ENCODE measurements around the gene STK11IP. TPM values are rescaled to one million over a fixed set of nuclear protein-coding genes. Genes with fewer than 3 reads are reported as not detected.

The STK11IP gene
- total and polyA plus RNA-seq, 2 donors: 27.8 to 68.7 TPM

GRCh38 chr2:219619235-219619634 is 21.6 kb downstream of the STK11IP start:
- Histone ChIP-seq H3K36me3 (ENCODE audit: control insufficient read depth in 2 of 2, insufficient read depth in 2 of 2, low read length in 1 of 2) (peaks cover 19 to 20% of the 10 kb centered on the region in 2 donors), H3K9me3 (ENCODE audit: control insufficient read depth in 2 of 2, insufficient read depth in 1 of 2, low read length in 1 of 2) (no peaks in the 10 kb centered on the region), H3K4me1 (ENCODE audit: control insufficient read depth in 2 of 2, insufficient read depth in 2 of 2, low read length in 2 of 2) (peaks cover 13 to 17% of the 10 kb centered on the region in 2 donors), H3K4me3 (ENCODE audit: low read length in 2 of 2) (no peak overlapping the region), H3K27me3 (ENCODE audit: control insufficient read depth in 2 of 2, insufficient read depth in 1 of 2, low read length in 1 of 2) (peaks cover 0 to 10% of the 10 kb centered on the region in 2 donors), H3K27ac (ENCODE audit: low read depth in 1 of 2, low read length in 1 of 2) (no peak overlapping the region)
- peak in 1 of 9 donors; percentile 59 for DNase-seq (ENCODE audit: low read depth in 6 of 9, low spot score in 9 of 9)
- WGBS: 89% methylated on average over 4 of the region's 4 CpGs

GRCh38 chr2:219620546-219620945 is 22.9 kb downstream of the STK11IP start:
- 96% methylated on average over 6 of the region's 6 CpGs for WGBS
- Histone ChIP-seq H3K27ac (ENCODE audit: low read depth in 1 of 2, low read length in 1 of 2) (no peak overlapping the region), H3K36me3 (ENCODE audit: control insufficient read depth in 2 of 2, insufficient read depth in 2 of 2, low read length in 1 of 2) (peaks cover 11% of the 10 kb centered on the region in 2 donors), H3K27me3 (ENCODE audit: control insufficient read depth in 2 of 2, insufficient read depth in 1 of 2, low read length in 1 of 2) (peaks cover 0 to 21% of the 10 kb centered on the region in 2 donors), H3K9me3 (ENCODE audit: control insufficient read depth in 2 of 2, insufficient read depth in 1 of 2, low read length in 1 of 2) (no peaks in the 10 kb centered on the region), H3K4me3 (ENCODE audit: low read length in 2 of 2) (no peak overlapping the region), H3K4me1 (ENCODE audit: control insufficient read depth in 2 of 2, insufficient read depth in 2 of 2, low read length in 2 of 2) (peaks cover 3% of the 10 kb centered on the region in 2 donors)
- no peak for DNase-seq (ENCODE audit: low read depth in 6 of 9, low spot score in 9 of 9)

GRCh38 chr2:219621935-219622334 is 24.3 kb downstream of the STK11IP start:
- Histone ChIP-seq H3K27me3 (ENCODE audit: control insufficient read depth in 2 of 2, insufficient read depth in 1 of 2, low read length in 1 of 2) (peaks cover 6 to 34% of the 10 kb centered on the region in 2 donors), H3K36me3 (ENCODE audit: control insufficient read depth in 2 of 2, insufficient read depth in 2 of 2, low read length in 1 of 2) (no peaks in the 10 kb centered on the region), H3K9me3 (ENCODE audit: control insufficient read depth in 2 of 2, insufficient read depth in 1 of 2, low read length in 1 of 2) (no peaks in the 10 kb centered on the region), H3K27ac (ENCODE audit: low read depth in 1 of 2, low read length in 1 of 2) (no peak overlapping the region), H3K4me1 (ENCODE audit: control insufficient read depth in 2 of 2, insufficient read depth in 2 of 2, low read length in 2 of 2) (peaks cover 1 to 5% of the 10 kb centered on the region in 2 donors), H3K4me3 (ENCODE audit: low read length in 2 of 2) (no peak overlapping the region)
- DNase-seq (ENCODE audit: low read depth in 6 of 9, low spot score in 9 of 9): no peak
- 91% methylated on average over 4 of the region's 4 CpGs for WGBS

- DNase-seq (ENCODE audit: low read depth in 6 of 9, low spot score in 9 of 9): no peak
- over 99% methylated on average over 2 of the region's 2 CpGs for WGBS
- no peaks in the 10 kb centered on the region for H3K36me3 ChIP-seq (ENCODE audit: control insufficient read depth in 2 of 2, insufficient read depth in 2 of 2, low read length in 1 of 2)
- peaks cover 6 to 8% of the 10 kb centered on the region in 2 donors for H3K4me1 ChIP-seq (ENCODE audit: control insufficient read depth in 2 of 2, insufficient read depth in 2 of 2, low read length in 2 of 2)
- H3K4me3 ChIP-seq (ENCODE audit: low read length in 2 of 2): no peak overlapping the region
- H3K27me3 ChIP-seq (ENCODE audit: control insufficient read depth in 2 of 2, insufficient read depth in 1 of 2, low read length in 1 of 2): peaks cover 9 to 37% of the 10 kb centered on the region in 2 donors
- H3K9me3 ChIP-seq (ENCODE audit: control insufficient read depth in 2 of 2, insufficient read depth in 1 of 2, low read length in 1 of 2): no peaks in the 10 kb centered on the region
- H3K27ac ChIP-seq (ENCODE audit: low read depth in 1 of 2, low read length in 1 of 2): no peak overlapping the region
Measured at GRCh38 chr2:219622472-219622871, 24.8 kb downstream of the STK11IP start.

- H3K36me3 ChIP-seq (ENCODE audit: control insufficient read depth in 2 of 2, insufficient read depth in 2 of 2, low read length in 1 of 2): no peaks in the 10 kb centered on the region
- H3K9me3 ChIP-seq (ENCODE audit: control insufficient read depth in 2 of 2, insufficient read depth in 1 of 2, low read length in 1 of 2): peaks cover 0 to 4% of the 10 kb centered on the region in 2 donors
- no peak overlapping the region for H3K27ac ChIP-seq (ENCODE audit: low read depth in 1 of 2, low read length in 1 of 2)
- no peak for DNase-seq (ENCODE audit: low read depth in 6 of 9, low spot score in 9 of 9)
- no peak overlapping the region for H3K4me3 ChIP-seq (ENCODE audit: low read length in 2 of 2)
- H3K4me1 ChIP-seq (ENCODE audit: control insufficient read depth in 2 of 2, insufficient read depth in 2 of 2, low read length in 2 of 2): peaks cover 9 to 19% of the 10 kb centered on the region in 2 donors
- H3K27me3 ChIP-seq (ENCODE audit: control insufficient read depth in 2 of 2, insufficient read depth in 1 of 2, low read length in 1 of 2): peaks cover 15 to 57% of the 10 kb centered on the region in 2 donors
- 93% methylated on average over 6 of the region's 6 CpGs for WGBS
Measured at GRCh38 chr2:219624565-219624964, 26.9 kb downstream of the STK11IP start.

- peaks cover 0 to 4% of the 10 kb centered on the region in 2 donors for H3K9me3 ChIP-seq (ENCODE audit: control insufficient read depth in 2 of 2, insufficient read depth in 1 of 2, low read length in 1 of 2)
- WGBS: 98% methylated on average over 5 of the region's 5 CpGs
Measured at GRCh38 chr2:219625179-219625578, 27.5 kb downstream of the STK11IP start.

GRCh38 chr2:219626540-219626939 is 28.9 kb downstream of the STK11IP start:
- WGBS: 94% methylated on average over 8 of the region's 8 CpGs
- peaks cover 15 to 74% of the 10 kb centered on the region in 2 donors for H3K27me3 ChIP-seq (ENCODE audit: control insufficient read depth in 2 of 2, insufficient read depth in 1 of 2, low read length in 1 of 2)
- peaks cover 0 to 4% of the 10 kb centered on the region in 2 donors for H3K9me3 ChIP-seq (ENCODE audit: control insufficient read depth in 2 of 2, insufficient read depth in 1 of 2, low read length in 1 of 2)
- H3K36me3 ChIP-seq (ENCODE audit: control insufficient read depth in 2 of 2, insufficient read depth in 2 of 2, low read length in 1 of 2): no peaks in the 10 kb centered on the region
- no peak for DNase-seq (ENCODE audit: low read depth in 6 of 9, low spot score in 9 of 9)
- H3K4me1 ChIP-seq (ENCODE audit: control insufficient read depth in 2 of 2, insufficient read depth in 2 of 2, low read length in 2 of 2): peaks cover 9 to 19% of the 10 kb centered on the region in 2 donors
- H3K4me3 ChIP-seq (ENCODE audit: low read length in 2 of 2): no peak overlapping the region
- H3K27ac ChIP-seq (ENCODE audit: low read depth in 1 of 2, low read length in 1 of 2): no peak overlapping the region

More at GRCh38 chr2:219625179-219625578, 27.5 kb downstream of the STK11IP start:
- Histone ChIP-seq H3K36me3 (ENCODE audit: control insufficient read depth in 2 of 2, insufficient read depth in 2 of 2, low read length in 1 of 2) (no peaks in the 10 kb centered on the region), H3K4me1 (ENCODE audit: control insufficient read depth in 2 of 2, insufficient read depth in 2 of 2, low read length in 2 of 2) (peaks cover 9 to 19% of the 10 kb centered on the region in 2 donors), H3K27me3 (ENCODE audit: control insufficient read depth in 2 of 2, insufficient read depth in 1 of 2, low read length in 1 of 2) (peaks cover 15 to 63% of the 10 kb centered on the region in 2 donors), H3K27ac (ENCODE audit: low read depth in 1 of 2, low read length in 1 of 2) (no peak overlapping the region), H3K4me3 (ENCODE audit: low read length in 2 of 2) (no peak overlapping the region)
- DNase-seq (ENCODE audit: low read depth in 6 of 9, low spot score in 9 of 9): no peak

- DNase-seq (ENCODE audit: low read depth in 6 of 9, low spot score in 9 of 9): peak in 1 of 9 donors; percentile 28
- no peak within 1 kb of the TSS for H3K27ac ChIP-seq (ENCODE audit: low read depth in 1 of 2, low read length in 1 of 2)
- H3K27me3 ChIP-seq (ENCODE audit: control insufficient read depth in 2 of 2, insufficient read depth in 1 of 2, low read length in 1 of 2): peaks cover 15 to 74% of the 10 kb centered on the region in 2 donors
- H3K36me3 ChIP-seq (ENCODE audit: control insufficient read depth in 2 of 2, insufficient read depth in 2 of 2, low read length in 1 of 2): no peaks in the 10 kb centered on the region
- H3K9me3 ChIP-seq (ENCODE audit: control insufficient read depth in 2 of 2, insufficient read depth in 1 of 2, low read length in 1 of 2): peaks cover 0 to 4% of the 10 kb centered on the region in 2 donors
- WGBS: 6% methylated on average over 103 of the region's 103 CpGs
- peak within 1 kb of the TSS; percentile 34 to 65 for H3K4me3 ChIP-seq (ENCODE audit: low read length in 2 of 2)
- peaks cover 9 to 19% of the 10 kb centered on the region in 2 donors for H3K4me1 ChIP-seq (ENCODE audit: control insufficient read depth in 2 of 2, insufficient read depth in 2 of 2, low read length in 2 of 2)
Measured at GRCh38 chr2:219627103-219628100, 29.7 kb downstream of the STK11IP start, which contains the start of gene SLC4A3. Gene SLC4A3, plus strand, starts transcription at chr2:219627630. Its CDS starts 363 bp downstream, at chr2:219627993.

Data from thymus (tissue), 11 donors.